GM12875 (cell line): Measurements from ENCODE around the gene FLYWCH1.

Source experiments
- H3K4me3 ChIP-seq: one replicate; pipeline ENCODE4 v1.5.1; 2011; ENCODE audit warnings: low read depth, low read length, control low read depth
- CTCF ChIP-seq: IDR thresholded peaks from 2 replicates; pipeline ENCODE4 v1.5.1; 2011; ENCODE audit warnings: low read depth, mild to moderate bottlenecking, control low read depth, inconsistent platforms, low read length, moderate library complexity, borderline replicate concordance; ENCODE audit not compliant: insufficient read depth

The FLYWCH1 gene

GRCh38 chr16:2976673-2977072 is 64.9 kb downstream of the FLYWCH1 start:
- no peak for TF ChIP-seq CTCF
- H3K4me3 ChIP-seq, result no peak overlapping the region

GRCh38 chr16:2977440-2977839 is 65.7 kb downstream of the FLYWCH1 start:
- no peak overlapping the region for H3K4me3 ChIP-seq
- no peak for TF ChIP-seq CTCF

GRCh38 chr16:2979669-2980226 is 68.0 kb downstream of the FLYWCH1 start:
- peak overlapping the region; percentile 93 for H3K4me3 ChIP-seq
- TF ChIP-seq CTCF, result no peak

- TF ChIP-seq CTCF, result no peak
- H3K4me3 ChIP-seq, result peak within 1 kb of the TSS; percentile 93
Observed at GRCh38 chr16:2980227-2981176, 68.8 kb downstream of the FLYWCH1 start, which contains the start of gene PKMYT1. PKMYT1 (minus strand) TSS chr16:2980446; CDS start chr16:2979657, 789 bp downstream.

GRCh38 chr16:2981177-2981898 is 69.6 kb downstream of the FLYWCH1 start:
- TF ChIP-seq CTCF, result no peak
- H3K4me3 ChIP-seq, result peak overlapping the region; percentile 93

- H3K4me3 ChIP-seq, result no peak overlapping the region
- TF ChIP-seq CTCF, result no peak
Observed at GRCh38 chr16:2981899-2982250, 70.1 kb downstream of the FLYWCH1 start.
